ENCODE measurements around the gene ODC1. TPM values are rescaled to one million over a fixed set of nuclear protein-coding genes. Genes with fewer than 3 reads are reported as not detected.
A peak's percentile ranks its signal among the peaks of the same experiment; 100 is the strongest.

Gene ODC1
- total RNA-seq, 1 experiment from 2014 or later = 277 TPM

DNA sequence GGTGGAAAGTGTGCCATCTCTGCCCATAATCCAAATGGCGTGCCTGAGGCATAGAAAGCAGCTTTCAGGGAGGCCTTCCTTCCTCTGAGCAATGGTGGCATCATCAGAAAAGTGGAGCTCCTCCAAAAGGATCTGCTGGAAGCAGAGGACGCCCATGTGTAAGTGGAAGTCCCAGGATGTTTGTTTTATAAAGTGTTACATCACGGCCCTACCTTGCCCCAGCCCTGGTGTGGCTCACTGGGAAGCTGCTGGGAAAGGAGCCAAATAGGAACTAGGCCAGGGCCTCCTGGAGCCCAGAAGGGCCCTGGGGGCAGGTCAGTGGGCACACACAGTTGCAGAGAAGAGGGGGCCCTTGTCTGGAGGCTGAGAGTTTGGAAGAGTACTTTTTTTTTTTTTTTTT is 4.2 kb upstream of the ODC1 start:
- no TSS peak for BruUV-seq (replicated peaks)
- intact Hi-C loops (cut with micrococcal nuclease; ENCODE audit: unreplicated experiment) = loop anchor here (5.0 kb wide), 1 partner anchor 100 kb away; no protein-coding TSS in a partner anchor
- no peak overlapping the region for H3K27ac Mint-ChIP-seq (ENCODE audit: unreplicated experiment)
- peaks cover 4% of the 10 kb centered on the region for H3K4me1 ChIP-seq
- ChIA-PET POLR2A (no interaction called here), CTCF (interaction anchor here (0.5 kb wide), 1 partner anchor 43 kb away, joined by 6 read pairs; no protein-coding TSS in a partner anchor)
- no peaks in the 10 kb centered on the region for H3K9me3 Mint-ChIP-seq (ENCODE audit: unreplicated experiment)
- no peak overlapping the region for H3K4me3 Mint-ChIP-seq (ENCODE audit: unreplicated experiment)
- peaks cover 11% of the 10 kb centered on the region for H3K36me3 Mint-ChIP-seq (ENCODE audit: insufficient read depth, unreplicated experiment)
- H3K27me3 Mint-ChIP-seq (ENCODE audit: insufficient read depth, unreplicated experiment) = no peaks in the 10 kb centered on the region
- H3K27me3 ChIP-seq (replicated peaks; ENCODE audit: control insufficient read depth, insufficient read depth, low read length) = no peaks in the 10 kb centered on the region
- H3K36me3 ChIP-seq (ENCODE audit: control insufficient read depth, insufficient read depth, low read length) = no peaks in the 10 kb centered on the region
- H3K4me3 ChIP-seq (ENCODE audit: low read depth, low read length) = no peak overlapping the region
- H3K4me1 Mint-ChIP-seq (ENCODE audit: low read depth, unreplicated experiment) = peaks cover 10% of the 10 kb centered on the region
- no peak for TF ChIP-seq CTCF (IDR thresholded peaks at IDR 0.05; ENCODE audit: insufficient read depth in 1 of 2, low read depth in 1 of 2, low read length in 1 of 2, severe bottlenecking in 1 of 2, unreplicated experiment in 1 of 2)
- DNase-seq = no peak
- no peaks in the 10 kb centered on the region for H3K9me3 ChIP-seq

DNA sequence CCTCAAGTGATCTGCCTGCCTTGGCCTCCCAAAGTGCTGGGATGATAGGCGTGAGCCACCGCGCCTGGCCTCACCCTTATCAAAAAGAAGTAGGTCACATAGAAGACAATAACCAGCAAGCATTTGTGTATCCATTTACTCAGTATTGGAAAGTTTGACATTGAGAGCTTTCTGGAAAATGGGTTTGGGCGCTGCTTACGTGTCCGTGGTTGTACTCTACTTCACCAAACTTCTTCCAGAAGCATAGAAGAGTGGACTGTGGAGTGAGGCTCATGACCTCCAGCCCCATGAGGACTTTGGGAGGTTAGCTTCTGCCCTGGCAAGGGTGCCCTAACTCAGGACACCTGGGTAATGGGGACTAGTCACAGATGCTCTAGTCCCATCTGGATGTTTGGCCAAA is 3.7 kb upstream of the ODC1 start:
- BruUV-seq (replicated peaks) = no TSS peak
- no peak for DNase-seq
- no peaks in the 10 kb centered on the region for H3K27me3 Mint-ChIP-seq (ENCODE audit: insufficient read depth, unreplicated experiment)
- H3K4me1 Mint-ChIP-seq (ENCODE audit: low read depth, unreplicated experiment) = peaks cover 10% of the 10 kb centered on the region
- H3K4me3 ChIP-seq (ENCODE audit: low read depth, low read length) = no peak overlapping the region
- no peak overlapping the region for H3K4me3 Mint-ChIP-seq (ENCODE audit: unreplicated experiment)
- CTCF ChIA-PET = interaction anchor here (0.5 kb wide), 1 partner anchor 43 kb away, joined by 6 read pairs; no protein-coding TSS in a partner anchor
- TF ChIP-seq CTCF (IDR thresholded peaks at IDR 0.05; ENCODE audit: insufficient read depth in 1 of 2, low read depth in 1 of 2, low read length in 1 of 2, severe bottlenecking in 1 of 2, unreplicated experiment in 1 of 2) = no peak
- intact Hi-C loops (cut with micrococcal nuclease; ENCODE audit: unreplicated experiment) = loop anchor here (5.0 kb wide), 1 partner anchor 100 kb away; no protein-coding TSS in a partner anchor
- no peaks in the 10 kb centered on the region for H3K36me3 ChIP-seq (ENCODE audit: control insufficient read depth, insufficient read depth, low read length)
- H3K9me3 Mint-ChIP-seq (ENCODE audit: unreplicated experiment) = no peaks in the 10 kb centered on the region
- peaks cover 14% of the 10 kb centered on the region for H3K36me3 Mint-ChIP-seq (ENCODE audit: insufficient read depth, unreplicated experiment)
- no peak overlapping the region for H3K27ac Mint-ChIP-seq (ENCODE audit: unreplicated experiment)
- H3K9me3 ChIP-seq = no peaks in the 10 kb centered on the region
- POLR2A ChIA-PET = no interaction called here
- H3K27me3 ChIP-seq (replicated peaks; ENCODE audit: control insufficient read depth, insufficient read depth, low read length) = no peaks in the 10 kb centered on the region
- peaks cover 4% of the 10 kb centered on the region for H3K4me1 ChIP-seq

GRCh38 chr2:10449838-10450691 is 1.9 kb upstream of the ODC1 start:
- Mint-ChIP-seq H3K4me3 (ENCODE audit: unreplicated experiment) (peak overlapping the region; percentile 84), H3K36me3 (ENCODE audit: insufficient read depth, unreplicated experiment) (peaks cover 30% of the 10 kb centered on the region), H3K27me3 (ENCODE audit: insufficient read depth, unreplicated experiment) (no peaks in the 10 kb centered on the region), H3K9me3 (ENCODE audit: unreplicated experiment) (no peaks in the 10 kb centered on the region), H3K4me1 (ENCODE audit: low read depth, unreplicated experiment) (peaks cover 10% of the 10 kb centered on the region), H3K27ac (ENCODE audit: unreplicated experiment) (peak overlapping the region; percentile 87)
- peaks cover 17% of the 10 kb centered on the region for H3K4me1 ChIP-seq
- intact Hi-C loops (cut with micrococcal nuclease; ENCODE audit: unreplicated experiment) = loop anchor here (1.0 to 5.0 kb wide), 2 partner anchors 32 to 102 kb away; no protein-coding TSS in a partner anchor
- ChIA-PET POLR2A (interaction anchor here (0.6 to 1.1 kb wide), 4 partner anchors 143 to 232 kb away, joined by 3 to 4 read pairs (median 3); no protein-coding TSS in a partner anchor), CTCF (interaction anchor here (0.5 to 1.3 kb wide), 9 partner anchors 15 to 360 kb away, joined by 3 to 17 read pairs (median 4); no protein-coding TSS in a partner anchor)
- H3K4me3 ChIP-seq (ENCODE audit: low read depth, low read length) = peak overlapping the region; percentile 97
- H3K36me3 ChIP-seq (ENCODE audit: control insufficient read depth, insufficient read depth, low read length) = no peaks in the 10 kb centered on the region
- H3K9me3 ChIP-seq = no peaks in the 10 kb centered on the region
- BruUV-seq (replicated peaks) = no TSS peak
- H3K27me3 ChIP-seq (replicated peaks; ENCODE audit: control insufficient read depth, insufficient read depth, low read length) = no peaks in the 10 kb centered on the region
- peak; percentile 82 to 86 for DNase-seq
- TF ChIP-seq CTCF (IDR thresholded peaks at IDR 0.05; ENCODE audit: insufficient read depth in 1 of 2, low read depth in 1 of 2, low read length in 1 of 2, severe bottlenecking in 1 of 2, unreplicated experiment in 1 of 2) = no peak
